H1 (cell line): ENCODE data around the gene PPM1K. TPM values are rescaled to one million over a fixed set of nuclear protein-coding genes. Genes with fewer than 3 reads are reported as not detected.

Source experiments
- CTCF ChIA-PET: fragments of 300-600 bp; sonication (Branson Sonifier 250); formaldehyde crosslinking; loops from one replicate; lab custom pipeline; 2021; ENCODE audit not compliant: partially characterized antibody; lab: Charles Lee
- POLR2A ChIA-PET: fragments of 300-600 bp; sonication (Branson Sonifier 250); formaldehyde crosslinking; loops from one replicate; lab custom pipeline; 2021; ENCODE audit warnings: inconsistent platforms; ENCODE audit not compliant: partially characterized antibody; lab: Charles Lee
- DNase-seq, 2 experiments: peaks; one replicate each; pipeline versions ENCODE4 v3.0.0 to v3.0.0-alpha.2; 2010 to 2022; ENCODE audit warnings: low spot score in 2 of 2, low read depth in 1 of 2, mixed read lengths in 1 of 2
- FAIRE-seq: peaks from 2 replicates; lab custom pipeline; 2011; peaks lifted over from hg19 to GRCh38; lab: Jason Lieb, UNC
- H2AFZ ChIP-seq: 2 replicates; pipeline ENCODE4 v1.8.1; 2012; ENCODE audit warnings: low read length, inconsistent platforms
- H2AK5ac ChIP-seq: 2 replicates; pipeline ENCODE4 v1.6.1; 2013; ENCODE audit warnings: low read depth, low read length
- H2BK120ac ChIP-seq: replicated peaks from 2 replicates; pipeline ENCODE3; 2013; ENCODE audit warnings: low read depth, low read length, inconsistent platforms
- H2BK12ac ChIP-seq: 2 replicates; pipeline ENCODE4 v1.6.1; 2013; ENCODE audit warnings: low read depth, low read length
- H2BK15ac ChIP-seq: 2 replicates; pipeline ENCODE4 v1.6.1; 2013; ENCODE audit warnings: low read length
- H2BK20ac ChIP-seq: 2 replicates; pipeline ENCODE4 v1.6.1; 2013; ENCODE audit warnings: low read length
- H2BK5ac ChIP-seq: 2 replicates; pipeline ENCODE4 v1.6.1; 2013; ENCODE audit warnings: low read depth, low read length
- H3K14ac ChIP-seq: 2 replicates; pipeline ENCODE4 v1.6.1; 2013; ENCODE audit warnings: inconsistent platforms; ENCODE audit not compliant: insufficient read length
- H3K18ac ChIP-seq: 2 replicates; pipeline ENCODE4 v1.6.1; 2013; ENCODE audit warnings: low read length; ENCODE audit errors: extremely low read depth
- H3K23ac ChIP-seq: 2 replicates; pipeline ENCODE4 v1.6.1; 2013; ENCODE audit warnings: inconsistent platforms; ENCODE audit not compliant: insufficient read length
- H3K23me2 ChIP-seq: 2 replicates; pipeline ENCODE4 v1.6.1; 2013; ENCODE audit warnings: low read depth, low read length
- H3K27ac ChIP-seq: 2 replicates; pipeline ENCODE4 v1.6.1; 2011; ENCODE audit warnings: low read depth, low read length, inconsistent platforms
- H3K27me3 ChIP-seq, 4 experiments: replicated peaks in 1 of 4; 1 replicate in 1 of 4; 2 replicates in 3 of 4; pipeline versions ENCODE4 v1.6.1 to v1.8.1; 2011 to 2013; ENCODE audit warnings: low read length in 3 of 4, mild to moderate bottlenecking in 3 of 4, inconsistent platforms in 2 of 4, mixed read lengths in 2 of 4, moderate library complexity in 1 of 4; ENCODE audit not compliant: control insufficient read depth in 3 of 4, insufficient read depth in 3 of 4; ENCODE audit errors: extremely low read depth in 1 of 4
- H3K36me3 ChIP-seq, 4 experiments: 2 replicates each; pipeline versions ENCODE4 v1.6.1 to v1.8.1; 2011 to 2013; ENCODE audit warnings: mild to moderate bottlenecking in 4 of 4, low read length in 3 of 4, moderate library complexity in 2 of 4, control low read depth in 1 of 4, inconsistent platforms in 1 of 4; ENCODE audit not compliant: insufficient read depth in 4 of 4, control insufficient read depth in 2 of 4
- H3K4ac ChIP-seq: replicated peaks from 2 replicates; pipeline ENCODE3; 2013; ENCODE audit warnings: low read length, low read depth, mixed read lengths, inconsistent platforms; ENCODE audit not compliant: insufficient read length
- H3K4me1 ChIP-seq, 4 experiments: replicated peaks in 1 of 4; 1 replicate in 1 of 4; 2 replicates in 3 of 4; pipeline versions ENCODE4 v1.6.1 to v1.8.1; 2011 to 2013; ENCODE audit warnings: low read length in 3 of 4, inconsistent platforms in 2 of 4, mixed read lengths in 1 of 4; ENCODE audit not compliant: insufficient read depth in 4 of 4, control insufficient read depth in 3 of 4
- H3K4me2 ChIP-seq, 2 experiments: 2 replicates each; pipeline versions ENCODE4 v1.6.1 to v1.8.1; 2011 to 2013; ENCODE audit warnings: low read depth in 2 of 2, low read length in 2 of 2, control low read depth in 1 of 2, inconsistent platforms in 1 of 2, mild to moderate bottlenecking in 1 of 2; ENCODE audit not compliant: insufficient read depth in 1 of 2
- H3K4me3 ChIP-seq, 4 experiments: fragments of 200-600, 300-600 bp in 1 of 4; sonication (generic), shearing (Covaris generic), sonication (Bioruptor Twin) in 1 of 4; 2 replicates each; pipeline versions ENCODE4 v1.5.1 to v1.8.1; 2011 to 2016; ENCODE audit warnings: low read length in 4 of 4, low read depth in 3 of 4, control low read depth in 2 of 4, inconsistent platforms in 2 of 4, mild to moderate bottlenecking in 2 of 4, mixed read lengths in 1 of 4, moderate library complexity in 1 of 4; ENCODE audit not compliant: insufficient read depth in 2 of 4; ENCODE audit errors: extremely low read depth in 1 of 4
- H3K56ac ChIP-seq: replicated peaks from 2 replicates; pipeline ENCODE3; 2013; ENCODE audit warnings: low read depth, mild to moderate bottlenecking, mixed read lengths, low read length, inconsistent platforms; ENCODE audit not compliant: insufficient read length
- H3K79me1 ChIP-seq: 2 replicates; pipeline ENCODE4 v1.6.1; 2013; ENCODE audit warnings: low read depth, low read length, control low read depth
- H3K79me2 ChIP-seq, 2 experiments: 2 replicates each; pipeline versions ENCODE4 v1.6.1 to v1.8.1; 2012 to 2013; ENCODE audit warnings: low read length in 2 of 2, mild to moderate bottlenecking in 2 of 2, inconsistent platforms in 1 of 2; ENCODE audit not compliant: insufficient read depth in 2 of 2, control insufficient read depth in 1 of 2
- H3K9ac ChIP-seq, 4 experiments: replicated peaks in 1 of 4; 1 replicate in 1 of 4; 2 replicates in 3 of 4; pipeline versions ENCODE4 v1.6.1 to v1.8.1; 2011 to 2013; ENCODE audit warnings: low read depth in 3 of 4, low read length in 3 of 4, control low read depth in 2 of 4, mild to moderate bottlenecking in 2 of 4, moderate library complexity in 2 of 4, inconsistent platforms in 1 of 4; ENCODE audit errors: extremely low read depth in 1 of 4
- H3K9me3 ChIP-seq, 2 experiments: 2 replicates each; pipeline versions ENCODE4 v1.6.1 to v1.8.1; 2012 to 2013; ENCODE audit warnings: mild to moderate bottlenecking in 2 of 2, moderate library complexity in 2 of 2, control low read depth in 1 of 2, inconsistent platforms in 1 of 2, low read depth in 1 of 2, low read length in 1 of 2, mixed read lengths in 1 of 2; ENCODE audit not compliant: insufficient read depth in 2 of 2
- H4K20me1 ChIP-seq, 2 experiments: replicated peaks in 1 of 2; 2 replicates each; pipeline versions ENCODE3 to v1.8.1; 2011 to 2013; ENCODE audit warnings: inconsistent platforms in 2 of 2, low read length in 2 of 2, mild to moderate bottlenecking in 1 of 2; ENCODE audit not compliant: insufficient read depth in 2 of 2, control insufficient read depth in 1 of 2
- H4K5ac ChIP-seq: 2 replicates; pipeline ENCODE4 v1.6.1; 2013; ENCODE audit warnings: low read length, low read depth, mixed read lengths, inconsistent platforms; ENCODE audit not compliant: insufficient read length
- H4K8ac ChIP-seq: 2 replicates; pipeline ENCODE4 v1.8.0; 2013; ENCODE audit warnings: mild to moderate bottlenecking, moderate library complexity, low read length, inconsistent platforms; ENCODE audit not compliant: insufficient read depth; ENCODE audit errors: extremely low read depth
- H4K91ac ChIP-seq: replicated peaks from 2 replicates; pipeline ENCODE3; 2013; ENCODE audit warnings: low read length, mixed read lengths, inconsistent platforms; ENCODE audit not compliant: insufficient read length
- ATF2 ChIP-seq: IDR thresholded peaks from 2 replicates; pipeline ENCODE4 v1.6.1; 2012; ENCODE audit warnings: low read length, inconsistent platforms
- GABPA ChIP-seq: IDR thresholded peaks from 2 replicates; pipeline ENCODE4 v1.6.1; 2011; ENCODE audit warnings: mild to moderate bottlenecking, low read length, moderate library complexity, borderline replicate concordance; ENCODE audit not compliant: insufficient read depth
- GTF2F1 ChIP-seq: IDR thresholded peaks from 2 replicates; pipeline ENCODE4 v1.6.1; 2012; ENCODE audit warnings: low read depth, low read length, improper control_type of control experiment, borderline replicate concordance
- HDAC2 ChIP-seq, 2 experiments: fragments of 300-600 bp in 1 of 2; sonication (generic) in 1 of 2; IDR thresholded peaks; 2 replicates each; pipeline ENCODE4 v1.6.1; 2011 to 2012; ENCODE audit warnings: low read depth in 2 of 2, low read length in 2 of 2, mild to moderate bottlenecking in 2 of 2, moderate library complexity in 2 of 2, borderline replicate concordance in 1 of 2, inconsistent platforms in 1 of 2
- JUN ChIP-seq: IDR thresholded peaks from 2 replicates; pipeline ENCODE4 v1.6.1; 2011; ENCODE audit warnings: low read depth, mild to moderate bottlenecking, improper control_type of control experiment, low read length
- SIN3A ChIP-seq, 2 experiments: IDR thresholded peaks in 1 of 2; conservative IDR thresholded peaks in 1 of 2; 2 replicates each; pipeline ENCODE4 v1.6.1; 2011 to 2012; ENCODE audit warnings: low read length in 2 of 2, improper control_type of control experiment in 1 of 2, low read depth in 1 of 2, mild to moderate bottlenecking in 1 of 2
- SIX5 ChIP-seq: IDR thresholded peaks from 2 replicates; pipeline ENCODE4 v1.6.1; 2011; ENCODE audit warnings: mild to moderate bottlenecking, low read depth, low read length
- TBP ChIP-seq: IDR thresholded peaks from 2 replicates; pipeline ENCODE4 v1.6.1; 2011; ENCODE audit warnings: low read depth, low read length, improper control_type of control experiment
- USF2 ChIP-seq: IDR thresholded peaks from 2 replicates; pipeline ENCODE4 v1.6.1; 2011; ENCODE audit warnings: low read length, improper control_type of control experiment
- whole genome bisulfite sequencing, 2 experiments: shearing (Covaris generic) in 1 of 2; methylation state at CpG; one replicate each; pipeline versions ENCODE4 v1.1.6 to v1.1.7; 2013 to 2015; ENCODE audit warnings: low lambda C conversion rate in 2 of 2, mixed read lengths in 2 of 2, inconsistent platforms in 1 of 2, low coverage in 1 of 2, missing lambda C conversion rate in 1 of 2; ENCODE audit not compliant: insufficient replicate concordance in 2 of 2, insufficient coverage in 1 of 2, insufficient read length in 1 of 2; ENCODE audit errors: extremely low coverage in 1 of 2, missing lambda C conversion rate in 1 of 2; 5-methylcytosine and 5-hydroxymethylcytosine counted together
- polyA plus RNA-seq, 7 experiments: library from polyadenylated mRNA; depleted of rRNA in 3 of 7; stranded (reverse) in 5 of 7; unstranded in 2 of 7; fragments of >200 nt in 5 of 7; fragments of 200-250 nt in 2 of 7; gene quantifications; 1 replicate in 5 of 7; 2 replicates in 1 of 7; 4 replicates in 1 of 7; pipeline versions ENCODE4 v1.2.1 to v1.2.3, GENCODE V29; 2011 to 2013; ENCODE audit warnings: missing spikeins in 2 of 7, mixed read lengths in 2 of 7
- total RNA-seq: library from RNA; stranded (reverse); fragmentation: NEBNext Ultra II Directional; extraction: Animal tissue kit (Norgen Biotek cat#: 25700); gene quantifications from 2 replicates; pipeline ENCODE4 v1.2.1, GENCODE V29; 2021

Gene PPM1K
- total and polyA plus RNA-seq, 2 of the 8 experiments (the other 6 are each of a cell fraction or from before 2014, with no cell fraction given): 4.2 to 10.7 TPM

GRCh38 chr4:88318751-88319350 lies 34.5 kb upstream of the PPM1K start:
- Histone ChIP-seq H3K79me1 (no peaks in the 10 kb centered on the region), H3K27me3 (peaks cover 0 to 2% (median 0%) of the 10 kb centered on the region in 4 experiments; a peak in 1 of 7 replicates), H2BK12ac (no peak overlapping the region), H3K9ac (no peak overlapping the region), H4K91ac (no peak overlapping the region), H2BK20ac (no peak overlapping the region), H4K8ac (no peak overlapping the region), H3K27ac (no peak overlapping the region), H3K23ac (no peak overlapping the region), H3K79me2 (no peaks in the 10 kb centered on the region), H3K18ac (no peak overlapping the region), H3K14ac (no peak overlapping the region), H2BK5ac (no peak overlapping the region), H3K23me2 (no peaks in the 10 kb centered on the region), H3K4me2 (no peak overlapping the region), H4K5ac (no peak overlapping the region), H2BK15ac (no peak overlapping the region), H2AFZ (no peak overlapping the region), H3K56ac (no peak overlapping the region), H2AK5ac (no peak overlapping the region), H3K4me3 (no peak overlapping the region), H3K36me3 (no peaks in the 10 kb centered on the region), H3K4me1 (peaks cover 0 to 6% (median 4%) of the 10 kb centered on the region in 4 experiments; a peak in 5 of 7 replicates), H2BK120ac (no peak overlapping the region), H4K20me1 (no peaks in the 10 kb centered on the region), H3K9me3 (no peaks in the 10 kb centered on the region), H3K4ac (no peak overlapping the region)
- FAIRE-seq (no peak), DNase-seq (peak in 1 of 2 experiments; percentile 1)
- WGBS, 2 experiments: 94% methylated on average over 3 of the region's 3 CpGs; no CpG with 5 or more reads in 1 of the 2 experiments
- POLR2A ChIA-PET: no interaction called here
- CTCF ChIA-PET: no interaction called here
- TF ChIP-seq SIN3A (conservative IDR thresholded peaks at IDR 0.05 in 1 of 2, IDR thresholded peaks at IDR 0.05 in 1 of 2; ENCODE audit: low read depth in 1 of 2, low read length in 2 of 2): no peak
- no peak for TF ChIP-seq GTF2F1
- TF ChIP-seq JUN: no peak
- TF ChIP-seq SIX5: no peak
- no peak for TF ChIP-seq HDAC2 (IDR thresholded peaks at IDR 0.05; ENCODE audit: borderline replicate concordance in 1 of 2, low read depth in 2 of 2, low read length in 2 of 2)
- TF ChIP-seq GABPA: no peak
- no peak for TF ChIP-seq TBP
- no peak for TF ChIP-seq USF2
- TF ChIP-seq ATF2: no peak
